Measurements from ENCODE around the gene CAMK2D.

The CAMK2D gene

GRCh38 chr4:113505044-113505443 lies 256.5 kb downstream of the CAMK2D start:
- no peak for DNase-seq

GRCh38 chr4:113504422-113504821 lies 257.1 kb downstream of the CAMK2D start:
- no peak for DNase-seq

GRCh38 chr4:113503691-113504090 lies 257.8 kb downstream of the CAMK2D start:
- no peak for DNase-seq

GRCh38 chr4:113502906-113503305 lies 258.6 kb downstream of the CAMK2D start:
- DNase-seq, result no peak

DNA sequence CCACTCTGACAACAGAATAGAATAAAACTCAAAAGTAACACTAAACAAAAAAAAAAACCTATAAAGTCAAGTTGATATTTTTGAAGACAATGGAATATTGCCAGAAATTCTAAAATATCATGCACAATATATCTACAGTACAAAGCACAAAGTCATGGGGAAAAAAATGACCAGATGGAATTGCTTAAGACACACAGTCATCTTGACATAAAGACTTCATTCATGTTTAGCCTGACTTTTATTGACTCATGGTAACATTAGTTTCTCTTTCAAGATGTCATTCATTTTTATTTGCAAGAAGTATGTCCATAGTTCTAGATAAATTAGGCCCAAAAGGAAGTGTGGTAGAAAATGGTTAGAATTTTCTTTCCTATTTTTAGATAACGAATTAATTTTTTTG lies 259.1 kb downstream of the CAMK2D start:
- DNase-seq, result no peak

DNA sequence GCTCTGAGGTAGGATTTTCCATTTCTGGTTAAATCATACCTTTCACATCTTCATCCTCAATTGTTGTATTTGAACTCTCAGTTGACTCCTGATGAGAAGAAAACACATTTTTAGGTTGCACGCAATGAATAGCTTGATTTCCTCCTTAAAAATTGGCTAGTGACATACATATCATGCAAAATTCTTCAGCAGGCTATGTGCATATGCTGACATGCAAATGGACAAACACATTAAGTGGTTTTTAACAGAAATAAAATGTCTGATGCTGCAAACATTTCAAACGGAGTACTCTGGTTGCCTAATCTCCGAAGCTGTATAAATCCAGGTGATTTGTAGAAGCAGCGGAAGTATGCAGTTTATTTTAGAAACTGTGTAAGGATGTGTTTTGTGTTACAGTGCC lies 261.1 kb downstream of the CAMK2D start:
- DNase-seq, result no peak

- no peak for DNase-seq
Observed at GRCh38 chr4:113499696-113500095, 261.8 kb downstream of the CAMK2D start.

DNA sequence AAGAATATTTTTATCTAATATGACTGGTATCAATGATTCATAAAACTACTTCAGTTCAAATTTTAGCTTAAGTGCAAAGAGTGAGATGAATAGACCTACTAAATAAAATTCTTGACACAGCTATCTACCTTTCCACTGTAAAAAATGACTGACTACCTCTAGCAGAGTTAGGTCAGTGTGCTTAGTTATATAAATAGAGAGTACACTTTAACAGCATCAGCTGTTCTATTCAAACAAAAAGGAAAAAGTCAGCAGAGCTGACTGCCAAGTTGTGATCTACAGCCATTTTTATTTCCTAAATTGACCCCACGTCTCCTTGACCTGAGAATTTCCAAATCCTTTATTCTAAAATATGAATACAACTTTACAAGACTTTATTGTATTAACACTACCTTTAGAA lies 262.4 kb downstream of the CAMK2D start:
- DNase-seq, result no peak

DNA sequence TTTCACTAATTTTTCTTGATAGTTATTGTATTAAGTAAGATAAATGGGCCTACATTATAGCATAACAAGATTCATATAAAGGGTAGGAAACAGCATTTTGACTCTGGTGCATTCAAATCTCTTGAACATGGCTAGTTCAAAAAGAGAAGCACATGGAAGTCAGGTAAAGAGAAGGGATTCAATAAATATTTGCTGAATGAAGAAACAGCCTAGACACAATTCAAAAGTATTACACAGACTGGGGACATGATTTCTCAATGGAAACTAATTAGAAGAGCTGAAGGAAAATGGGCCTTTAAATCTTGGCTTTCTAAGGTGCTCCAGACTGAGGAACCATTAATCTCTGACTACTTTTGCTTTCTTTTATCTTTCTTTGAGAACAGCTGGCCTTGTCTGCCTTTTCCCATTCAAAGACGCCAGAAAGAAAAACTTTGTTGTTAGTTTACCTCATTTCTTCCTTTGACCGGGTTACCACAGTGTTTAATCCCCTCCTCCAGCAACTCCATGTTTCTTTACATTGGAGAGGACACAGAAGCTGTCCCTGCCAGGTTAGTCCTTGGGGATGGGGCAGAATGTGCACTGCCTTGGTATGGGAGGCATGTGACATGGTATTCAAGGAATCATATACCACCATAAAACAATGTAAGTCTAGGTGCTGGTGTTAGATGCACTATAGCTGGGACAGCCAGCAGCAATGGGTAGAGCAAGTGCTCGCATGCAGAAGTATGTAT lies 264.2 kb downstream of the CAMK2D start:
- no peak for DNase-seq

- no peak for DNase-seq
Observed at GRCh38 chr4:113496698-113497097, 264.8 kb downstream of the CAMK2D start.

DNA sequence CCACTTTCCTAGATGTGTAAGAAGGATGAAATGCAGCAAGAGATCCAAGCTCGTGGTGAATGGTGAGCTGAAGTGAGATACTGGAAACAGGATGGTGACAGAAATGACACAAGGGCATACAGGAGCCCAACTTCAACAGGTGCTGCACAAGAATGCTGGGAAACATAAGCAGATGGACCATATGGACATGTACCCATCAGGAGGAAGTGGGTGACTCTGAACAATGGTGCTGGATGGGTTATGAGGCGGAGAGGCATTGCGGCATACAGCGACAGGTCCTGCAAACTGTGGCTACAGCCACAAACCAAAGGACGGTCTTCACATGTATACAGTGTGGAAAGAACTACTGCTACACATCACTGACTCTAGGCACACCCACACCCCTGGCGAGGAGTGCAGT lies 265.7 kb downstream of the CAMK2D start:
- no peak for DNase-seq

DNA sequence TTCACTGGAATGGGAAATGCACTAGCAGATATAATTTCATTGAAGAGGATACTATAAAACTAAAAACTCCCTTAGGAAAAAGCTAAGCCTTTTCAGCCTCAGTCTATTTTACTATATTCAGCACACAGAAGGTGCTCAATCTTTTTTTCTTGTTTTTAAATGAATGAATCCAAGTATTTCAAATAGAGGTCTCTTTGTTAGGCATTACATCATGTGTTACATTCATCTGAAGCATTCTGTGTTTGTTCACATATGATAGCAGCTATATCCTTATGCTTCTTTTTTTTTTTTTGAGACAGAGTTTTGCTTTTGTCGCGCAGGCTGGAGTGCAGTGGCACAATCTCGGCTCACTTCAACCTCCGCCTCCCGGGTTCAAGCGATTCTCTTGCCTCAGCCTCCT lies 278.4 kb downstream of the CAMK2D start:
- no peak for DNase-seq

DNA sequence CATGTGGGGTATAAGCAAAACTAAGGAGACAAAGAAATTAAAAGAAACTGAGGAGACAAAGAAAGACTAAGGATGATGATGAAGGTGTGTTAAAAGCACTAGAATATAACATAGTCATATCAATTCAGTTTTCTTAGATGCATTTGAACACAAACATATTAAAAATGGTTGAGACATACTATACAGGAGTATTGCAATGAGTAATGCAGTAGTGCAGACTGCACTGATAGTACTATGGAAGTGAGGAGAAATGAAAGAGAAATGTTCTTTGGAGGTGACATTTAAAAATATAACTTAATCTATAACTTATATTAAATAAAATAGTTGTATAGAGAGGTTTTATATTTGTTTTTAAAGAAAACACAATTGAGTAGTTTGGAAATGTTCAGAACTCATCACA lies 279.2 kb downstream of the CAMK2D start:
- DNase-seq, result no peak

DNA sequence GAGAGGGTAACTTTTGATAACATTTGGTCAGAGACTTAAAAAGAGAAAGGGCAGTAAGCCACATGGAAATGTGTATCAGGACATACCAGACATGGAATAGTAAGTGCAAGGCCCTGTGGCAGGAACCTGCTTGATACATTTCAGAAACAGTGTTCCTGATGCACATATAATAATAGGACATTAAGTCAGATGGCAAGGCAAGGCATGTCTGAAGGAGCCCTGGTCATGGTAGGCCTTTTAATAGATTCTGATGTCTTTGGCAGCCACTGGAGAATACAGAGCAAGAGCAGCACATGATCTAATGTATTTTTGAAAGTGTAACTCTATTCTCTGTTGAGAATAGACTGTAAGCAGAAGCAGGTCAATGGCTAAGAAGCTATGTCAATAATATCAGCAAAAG lies 279.7 kb downstream of the CAMK2D start:
- no peak for DNase-seq

DNA sequence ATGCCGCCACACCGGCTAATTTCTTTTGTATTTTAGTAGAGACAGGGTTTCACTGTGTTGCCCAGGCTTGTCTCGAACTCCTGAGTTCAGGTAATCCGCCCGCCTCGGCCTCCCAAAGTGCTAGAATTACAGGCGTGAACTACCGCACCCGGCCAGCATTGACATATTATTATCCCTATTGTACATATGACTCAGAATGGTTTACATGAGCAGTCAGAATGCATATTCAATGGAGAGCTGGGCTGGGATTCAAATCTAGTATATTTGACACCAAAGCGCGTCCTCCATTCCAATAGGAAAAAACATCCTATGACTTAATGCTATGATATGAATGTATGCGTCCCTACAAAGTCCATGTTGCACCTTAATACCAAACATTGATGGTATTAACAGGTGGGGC lies 281.4 kb downstream of the CAMK2D start:
- DNase-seq, result no peak

- no peak for DNase-seq
Observed at GRCh38 chr4:113478032-113478431, 283.5 kb downstream of the CAMK2D start.

DNA sequence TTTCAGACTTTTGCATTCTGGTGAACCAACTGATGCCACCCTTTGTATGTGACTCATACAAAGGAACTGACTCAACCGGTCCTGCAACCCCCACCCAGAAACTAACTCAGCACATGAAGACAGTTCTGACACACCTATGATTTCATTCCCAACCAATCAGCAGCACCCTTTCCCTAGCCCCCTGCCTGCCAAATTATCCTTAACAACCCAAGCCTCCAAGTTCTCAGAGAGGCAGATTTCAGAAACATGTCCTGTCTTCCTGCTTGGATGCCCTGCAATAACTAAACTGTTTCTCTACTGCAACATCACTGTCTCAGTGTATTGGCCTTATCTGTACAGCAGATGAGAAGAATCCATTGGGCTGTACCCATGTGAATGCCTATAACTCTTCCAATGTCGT lies 284.7 kb downstream of the CAMK2D start:
- DNase-seq, result peak; percentile 58

DNA sequence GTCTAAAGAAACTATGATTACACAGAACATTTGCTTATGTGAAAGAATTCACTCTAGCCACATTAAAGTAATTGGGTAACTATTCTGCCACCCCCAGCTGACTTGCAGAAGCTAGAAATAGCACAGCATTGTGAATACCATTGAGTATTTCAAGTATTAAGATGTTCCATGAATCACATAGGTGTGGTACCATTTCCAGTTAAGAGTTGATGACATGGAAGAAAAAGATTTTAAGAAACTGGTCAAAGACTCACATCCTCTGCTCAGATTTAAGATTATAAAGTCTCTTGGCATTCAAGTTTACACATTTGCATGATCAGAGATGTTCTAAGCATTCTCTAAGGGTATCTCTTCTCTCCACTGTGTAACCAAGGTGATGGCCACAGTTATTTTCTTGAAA lies 287.5 kb downstream of the CAMK2D start:
- peak; percentile 38 for DNase-seq

DNA sequence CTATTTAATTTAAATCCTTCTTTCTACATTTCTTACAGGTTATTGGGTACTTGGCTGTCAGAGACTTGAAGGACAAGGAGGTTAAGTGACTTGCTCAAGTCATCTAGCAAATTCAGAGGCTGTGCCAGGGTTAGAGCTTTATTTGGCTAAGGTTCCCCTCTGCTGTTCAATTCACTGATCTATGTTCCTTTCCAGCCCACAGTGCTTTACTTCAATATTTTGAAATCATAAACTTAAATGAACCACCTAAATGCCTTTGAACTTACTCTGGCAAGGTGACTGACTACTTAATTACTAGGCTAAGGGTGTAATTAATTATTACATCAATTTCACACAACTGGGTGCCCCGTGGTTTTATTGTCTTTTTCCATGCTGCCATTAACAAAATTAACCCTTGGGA lies 288.7 kb downstream of the CAMK2D start:
- no peak for DNase-seq

GRCh38 chr4:113471146-113471860 lies 290.2 kb downstream of the CAMK2D start:
- DNase-seq, result no peak

DNA sequence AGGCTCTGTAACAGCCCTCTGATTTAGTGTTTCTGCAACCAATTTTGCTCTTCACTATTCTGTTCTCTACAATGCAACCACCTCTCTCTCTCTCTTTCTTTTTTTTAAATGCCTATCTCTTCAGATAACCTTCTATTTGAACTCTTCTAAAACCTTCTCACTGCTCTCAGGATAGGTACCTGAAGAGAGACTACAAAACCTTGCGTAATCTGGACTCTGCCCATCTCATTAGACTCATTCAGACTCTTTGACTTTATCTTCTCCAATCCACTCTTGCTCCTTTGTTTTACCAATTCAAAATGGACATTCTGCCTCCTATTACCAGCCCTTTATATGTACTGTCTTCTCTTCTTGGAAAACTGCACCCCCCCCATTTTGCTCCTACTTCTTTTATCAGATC lies 291.6 kb downstream of the CAMK2D start:
- DNase-seq, result no peak

- DNase-seq, result no peak
Observed at GRCh38 chr4:113469023-113469390, 292.5 kb downstream of the CAMK2D start.

GRCh38 chr4:113468165-113469022 lies 293.1 kb downstream of the CAMK2D start:
- DNase-seq, result peak; percentile 29

DNA sequence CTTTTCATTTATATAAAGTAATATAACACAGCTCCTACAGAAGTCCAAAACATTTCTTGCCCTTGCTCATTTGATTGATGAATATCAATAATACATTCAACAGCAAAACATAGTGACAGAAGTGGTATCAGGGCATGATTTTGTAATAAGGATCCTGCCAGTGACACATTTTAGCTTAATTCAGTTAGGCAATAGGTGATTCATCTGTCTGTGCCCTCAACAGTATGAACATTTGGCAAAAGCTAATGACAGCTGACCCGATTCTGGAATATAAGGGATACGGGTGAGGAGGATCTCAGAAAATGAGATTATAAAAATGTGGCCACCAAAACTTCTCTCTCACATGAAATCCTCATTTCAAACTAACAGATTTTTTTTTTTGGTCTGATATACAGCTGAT lies 294.0 kb downstream of the CAMK2D start:
- DNase-seq, result no peak
